ENCODE measurements around the gene AIFM3. TPM values are rescaled to one million over a fixed set of nuclear protein-coding genes. Genes with fewer than 3 reads are reported as not detected.
A peak's percentile ranks its signal among the peaks of the same experiment; 100 is the strongest.
"Not testable (repeated sequence)": the region's sequence is repeated elsewhere in the genome, so short reads cannot be mapped to it uniquely, and the experiment has no call there.

The AIFM3 gene
- total RNA-seq, 1 donor from 2014 or later = 4.5 TPM

DNA sequence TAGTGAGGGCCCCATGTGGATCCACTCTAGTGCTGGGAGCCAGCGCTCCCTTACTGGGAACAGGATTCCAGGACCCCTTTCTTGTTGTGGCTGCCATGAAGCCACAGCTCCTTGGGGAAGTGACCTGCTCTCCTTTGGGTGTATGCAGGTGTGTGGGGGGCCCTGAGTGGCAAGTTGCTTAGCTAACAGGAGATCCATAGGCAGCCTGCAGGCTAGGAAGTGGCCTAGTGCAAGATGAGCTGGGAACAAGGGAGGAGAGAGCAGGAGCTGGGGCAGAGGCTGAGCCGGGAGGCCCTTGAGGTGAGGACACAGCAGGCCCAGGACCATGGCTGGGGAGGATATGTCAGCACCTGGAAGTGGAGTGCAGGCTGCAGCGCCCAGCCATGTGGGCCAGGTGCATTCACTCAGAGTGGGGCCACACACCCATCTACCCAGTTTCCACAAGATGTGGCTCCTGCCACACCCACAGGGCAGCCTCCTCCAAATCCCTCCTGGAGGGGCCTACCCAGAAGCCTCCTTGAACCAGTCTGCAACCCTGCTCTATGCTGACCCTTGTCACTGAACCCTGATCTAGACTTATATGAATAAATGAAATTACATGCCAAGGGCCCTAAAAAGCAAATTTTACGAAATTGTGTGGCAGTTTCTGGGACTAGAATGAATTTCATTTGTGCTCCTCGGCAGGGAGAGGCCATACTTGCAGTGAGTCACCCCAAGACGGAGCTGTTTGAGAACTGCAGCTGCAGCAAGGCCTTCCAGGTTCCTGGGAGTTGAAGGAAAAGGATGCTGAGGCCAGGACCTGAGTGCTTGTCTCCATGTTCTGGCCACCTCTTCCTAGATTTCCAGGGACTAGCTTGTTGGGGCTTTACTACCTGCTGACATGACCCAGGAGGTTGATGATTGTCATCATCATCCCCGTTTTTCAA is 31.6 kb downstream of the AIFM3 start:
- no peak for FAIRE-seq
- DNase-seq (ENCODE audit: low spot score in 2 of 2) = no peak

DNA sequence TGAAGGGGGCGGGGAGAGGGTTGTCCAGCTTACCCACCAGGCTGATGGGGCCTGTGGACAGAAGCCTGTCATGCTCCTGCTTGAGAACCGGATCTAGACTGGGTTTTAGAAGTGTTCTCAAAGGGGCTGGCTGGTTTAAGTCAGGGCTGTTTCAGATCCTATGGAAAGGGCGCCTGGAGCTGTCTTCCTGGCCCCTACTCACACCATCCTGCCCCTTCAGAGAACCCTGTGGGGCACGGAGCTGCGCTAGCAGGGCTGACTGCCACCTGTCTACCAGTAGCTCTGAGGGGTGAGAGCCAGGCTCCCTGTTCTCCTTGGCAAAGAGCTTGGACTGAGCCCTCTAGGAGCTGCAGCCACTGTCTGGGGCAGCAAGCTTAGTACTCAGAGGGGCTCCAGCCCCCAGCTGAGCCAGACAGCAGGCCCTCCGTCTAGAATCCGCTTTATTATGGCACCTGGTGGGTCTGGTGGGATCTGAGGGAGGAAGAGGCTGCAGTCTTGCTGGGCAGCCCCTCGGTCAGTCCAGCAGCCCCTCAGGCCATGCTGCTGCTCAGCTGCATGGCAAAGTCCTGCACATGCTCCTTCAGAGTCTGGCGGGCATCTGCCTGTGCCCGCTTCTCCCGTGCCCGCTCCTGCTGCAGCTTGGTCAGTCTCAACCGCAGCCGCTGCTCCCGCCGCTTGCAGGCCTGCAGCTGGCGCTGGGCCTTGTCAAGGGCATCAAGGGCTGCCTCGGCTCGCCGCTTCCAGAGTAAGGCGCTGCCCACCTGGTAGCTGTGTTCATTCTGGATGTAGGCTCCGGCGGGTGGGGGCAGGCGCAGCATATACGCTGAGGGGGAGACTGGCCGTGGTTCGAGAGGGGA is 32.5 kb downstream of the AIFM3 start:
- no peak for DNase-seq (ENCODE audit: low spot score in 2 of 2)
- no peak for FAIRE-seq

- FAIRE-seq (no peak), DNase-seq (ENCODE audit: low spot score in 2 of 2) (no peak)
These were observed 33.3 kb downstream of the AIFM3 start for GRCh38 chr22:21000207-21000986.

GRCh38 chr22:21000987-21001600 is 34.0 kb downstream of the AIFM3 start:
- FAIRE-seq (no peak), DNase-seq (ENCODE audit: low spot score in 2 of 2) (no peak)

- DNase-seq (ENCODE audit: low spot score in 2 of 2) (peak; percentile 89 to 97), FAIRE-seq (no peak)
These were observed 34.7 kb downstream of the AIFM3 start, which contains the start of gene THAP7 for GRCh38 chr22:21001601-21002325. Gene THAP7 (minus strand): TSS chr22:21002118. CDS start chr22:21001911, 207 bp downstream.

GRCh38 chr22:21003782-21004181 is 36.7 kb downstream of the AIFM3 start:
- no peak for DNase-seq (ENCODE audit: low spot score in 2 of 2)
- FAIRE-seq = no peak

- not testable (repeated sequence) for DNase-seq (ENCODE audit: low spot score in 2 of 2); FAIRE-seq
These were observed 42.2 kb downstream of the AIFM3 start for GRCh38 chr22:21009208-21009607.

DNA sequence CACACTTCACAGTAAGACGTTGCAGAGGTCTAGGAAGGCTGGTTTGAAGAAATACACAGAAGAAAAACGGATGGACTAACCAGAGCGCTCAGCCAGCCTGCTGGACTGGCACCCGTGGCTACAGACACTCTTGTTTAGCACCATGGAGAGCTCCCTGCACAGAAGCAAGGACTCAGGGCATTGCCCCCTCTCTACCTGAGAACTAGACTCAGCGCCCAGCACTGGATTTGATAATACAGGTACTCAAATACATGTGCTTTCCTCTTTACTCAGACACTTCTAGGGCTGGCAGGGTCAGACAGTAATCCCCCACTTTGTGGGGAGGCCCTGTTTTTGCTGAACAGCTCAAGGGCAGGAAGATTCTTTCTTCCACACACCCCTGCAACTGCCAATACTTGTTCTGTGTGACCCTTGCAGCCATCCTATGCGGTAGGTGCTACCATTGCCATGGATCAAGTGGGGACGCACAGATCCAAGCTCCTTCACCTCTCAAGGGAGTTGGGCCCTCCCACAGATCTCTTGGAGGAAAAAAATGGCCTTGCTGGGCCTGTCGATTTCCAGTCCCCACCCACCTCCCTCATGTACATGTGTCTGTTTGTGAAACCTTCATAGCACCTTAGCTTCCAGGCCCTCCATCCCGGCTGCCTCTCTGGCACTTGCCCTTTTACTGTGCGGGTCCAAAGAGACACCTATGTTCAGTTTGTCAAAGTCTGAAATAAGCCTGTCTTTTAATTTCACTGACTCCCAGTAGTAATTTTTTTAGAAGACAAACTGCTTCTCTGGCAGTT is 42.8 kb downstream of the AIFM3 start:
- FAIRE-seq = no peak
- DNase-seq (ENCODE audit: low spot score in 2 of 2) = no peak

DNA sequence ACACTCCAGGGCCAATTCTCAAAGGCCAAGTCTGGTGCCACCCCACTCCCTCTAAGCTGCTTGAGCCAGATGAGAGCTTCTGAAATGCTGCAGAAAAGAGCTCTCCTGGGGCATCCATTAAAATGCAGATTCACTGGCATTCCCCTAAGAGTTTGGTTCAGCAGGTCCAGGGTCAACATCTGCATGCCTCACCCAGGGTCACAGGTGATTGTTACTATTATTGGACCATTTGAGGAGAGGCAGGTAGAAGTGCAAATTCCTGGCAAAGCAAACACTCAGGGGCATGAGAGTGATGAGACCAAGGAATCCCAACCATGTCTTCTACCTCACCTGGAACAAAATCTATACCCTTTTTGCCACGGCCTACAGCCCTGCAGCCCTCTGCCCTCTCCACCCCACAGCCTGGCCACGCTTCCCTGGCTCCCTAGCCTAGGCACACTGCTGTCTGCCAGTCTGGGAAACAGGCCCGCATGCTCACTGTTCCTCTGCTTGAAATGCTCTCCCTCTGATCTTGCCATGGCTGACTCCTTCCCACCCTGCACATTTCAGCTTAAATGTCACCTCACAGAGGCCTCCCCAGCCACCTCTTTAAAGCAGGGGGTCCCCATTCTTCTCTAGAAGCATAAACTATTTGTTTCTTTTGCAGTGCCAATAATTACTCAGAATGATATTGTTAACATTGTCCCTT is 43.5 kb downstream of the AIFM3 start:
- FAIRE-seq = no peak
- no peak for DNase-seq (ENCODE audit: low spot score in 2 of 2)

GRCh38 chr22:21012446-21013407 is 45.7 kb downstream of the AIFM3 start:
- DNase-seq (ENCODE audit: low spot score in 2 of 2) (no peak), FAIRE-seq (no peak)

GRCh38 chr22:21013657-21014201 is 46.7 kb downstream of the AIFM3 start:
- FAIRE-seq (no peak), DNase-seq (ENCODE audit: low spot score in 2 of 2) (no peak)

DNA sequence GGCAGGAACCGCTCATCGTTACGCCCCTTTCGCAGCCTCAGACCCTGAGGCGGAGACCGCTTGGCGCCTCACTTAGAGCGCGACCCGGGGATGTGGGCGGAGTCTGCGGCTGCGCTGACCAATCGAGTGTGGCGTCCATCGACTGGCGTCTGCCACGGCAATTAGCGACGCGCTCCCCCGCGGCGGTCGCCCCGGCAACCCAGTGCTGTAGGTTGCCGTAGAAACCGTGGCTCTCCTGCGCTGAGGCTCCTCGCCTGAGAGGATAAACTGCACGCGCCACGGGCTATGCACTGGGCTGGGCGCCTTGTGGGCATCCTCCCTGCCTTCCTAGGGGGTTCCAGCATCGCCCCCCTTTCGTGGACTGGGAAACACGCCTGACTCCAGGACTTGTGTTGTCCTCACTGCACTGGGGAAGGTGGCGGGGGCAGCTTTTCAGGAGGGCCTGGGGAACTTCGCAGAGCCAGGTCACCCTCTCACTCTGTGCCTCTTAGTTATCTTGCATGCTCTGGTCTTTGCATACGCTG is 47.2 kb downstream of the AIFM3 start:
- FAIRE-seq (no peak), DNase-seq (ENCODE audit: low spot score in 2 of 2) (peak; percentile 75 to 94)

GRCh38 chr22:21014726-21015465 is 47.8 kb downstream of the AIFM3 start, which contains the start of gene P2RX6:
Gene P2RX6 (plus strand): TSS chr22:21015165. CDS start chr22:21015175, 10 bp downstream.
- FAIRE-seq (no peak), DNase-seq (ENCODE audit: low spot score in 2 of 2) (no peak)

GRCh38 chr22:21015466-21016006 is 48.5 kb downstream of the AIFM3 start:
- no peak for FAIRE-seq
- DNase-seq (ENCODE audit: low spot score in 2 of 2) = no peak

Data from frontal cortex (tissue), 4 donors.